ENCODE measurements around the gene CLEC20A.

- TF ChIP-seq, protein P1, sequence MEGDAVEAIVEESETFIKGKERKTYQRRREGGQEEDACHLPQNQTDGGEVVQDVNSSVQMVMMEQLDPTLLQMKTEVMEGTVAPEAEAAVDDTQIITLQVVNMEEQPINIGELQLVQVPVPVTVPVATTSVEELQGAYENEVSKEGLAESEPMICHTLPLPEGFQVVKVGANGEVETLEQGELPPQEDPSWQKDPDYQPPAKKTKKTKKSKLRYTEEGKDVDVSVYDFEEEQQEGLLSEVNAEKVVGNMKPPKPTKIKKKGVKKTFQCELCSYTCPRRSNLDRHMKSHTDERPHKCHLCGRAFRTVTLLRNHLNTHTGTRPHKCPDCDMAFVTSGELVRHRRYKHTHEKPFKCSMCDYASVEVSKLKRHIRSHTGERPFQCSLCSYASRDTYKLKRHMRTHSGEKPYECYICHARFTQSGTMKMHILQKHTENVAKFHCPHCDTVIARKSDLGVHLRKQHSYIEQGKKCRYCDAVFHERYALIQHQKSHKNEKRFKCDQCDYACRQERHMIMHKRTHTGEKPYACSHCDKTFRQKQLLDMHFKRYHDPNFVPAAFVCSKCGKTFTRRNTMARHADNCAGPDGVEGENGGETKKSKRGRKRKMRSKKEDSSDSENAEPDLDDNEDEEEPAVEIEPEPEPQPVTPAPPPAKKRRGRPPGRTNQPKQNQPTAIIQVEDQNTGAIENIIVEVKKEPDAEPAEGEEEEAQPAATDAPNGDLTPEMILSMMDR (conservative IDR thresholded peaks at IDR 0.05 in 1 of 2, IDR thresholded peaks at IDR 0.05 in 1 of 2; ENCODE audit: low read depth in 1 of 2, low read length in 2 of 2): no peak
- no peak for TF ChIP-seq EZH2 (IDR thresholded peaks at IDR 0.05; ENCODE audit: low read length, missing control alignments)
Measured at GRCh38 chr1:178527117-178527516, 30.4 kb upstream of the CLEC20A start.

Data from fibroblast of lung (primary cell).